ENCODE results near the gene ZNF71.

The ZNF71 gene

DNA sequence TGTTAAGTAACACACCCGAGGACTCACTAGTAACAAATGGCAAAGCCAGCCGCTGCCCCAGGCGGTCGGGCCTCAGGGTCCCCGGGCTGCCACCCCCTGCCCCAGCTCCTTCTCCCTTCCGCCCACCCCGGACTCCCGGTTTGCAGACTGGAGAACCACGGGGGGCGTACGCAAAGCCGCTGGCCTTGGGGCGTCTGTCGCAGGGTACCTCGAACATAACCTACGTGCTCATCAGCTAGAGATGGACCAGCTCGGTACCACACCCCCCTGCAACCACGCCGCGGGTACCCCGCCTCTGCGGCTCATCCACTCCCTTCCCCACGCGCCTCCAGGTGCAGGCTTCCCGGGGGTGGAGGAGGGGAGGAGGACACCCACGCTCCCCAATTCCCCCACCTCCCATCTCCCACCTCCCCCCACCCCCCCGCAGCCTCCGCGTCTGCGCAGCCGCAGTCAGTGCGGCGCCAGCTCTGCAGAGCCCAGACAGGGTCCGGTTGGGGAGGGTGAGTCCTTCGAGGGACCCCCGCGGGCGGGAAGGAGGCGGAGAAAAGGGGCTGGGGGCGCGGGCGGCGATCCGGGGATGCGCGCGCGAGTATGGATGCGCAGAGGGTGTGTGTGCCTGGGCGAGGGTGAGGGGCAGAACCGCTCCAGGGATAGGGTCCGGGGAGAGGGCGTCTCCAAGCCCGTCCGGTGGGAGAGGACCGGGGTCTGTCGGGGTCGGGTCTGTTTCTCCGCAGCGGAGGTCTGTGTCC is 47.8 kb downstream of the ZNF71 start, which contains the start of gene SMIM17:
Gene SMIM17 (plus strand): TSS at position 449 of the 749 bp plus-strand sequence. CDS start 2,509 bp downstream, outside the sequence.
- no peak for DNase-seq (ENCODE audit: low read depth)
- no peak for TF ChIP-seq CTCF (IDR thresholded peaks at IDR 0.05; ENCODE audit: insufficient read depth, low read depth, low read length, missing control alignments)
- no peak within 1 kb of the TSS for H3K4me3 ChIP-seq (ENCODE audit: low read depth, low read length)

DNA sequence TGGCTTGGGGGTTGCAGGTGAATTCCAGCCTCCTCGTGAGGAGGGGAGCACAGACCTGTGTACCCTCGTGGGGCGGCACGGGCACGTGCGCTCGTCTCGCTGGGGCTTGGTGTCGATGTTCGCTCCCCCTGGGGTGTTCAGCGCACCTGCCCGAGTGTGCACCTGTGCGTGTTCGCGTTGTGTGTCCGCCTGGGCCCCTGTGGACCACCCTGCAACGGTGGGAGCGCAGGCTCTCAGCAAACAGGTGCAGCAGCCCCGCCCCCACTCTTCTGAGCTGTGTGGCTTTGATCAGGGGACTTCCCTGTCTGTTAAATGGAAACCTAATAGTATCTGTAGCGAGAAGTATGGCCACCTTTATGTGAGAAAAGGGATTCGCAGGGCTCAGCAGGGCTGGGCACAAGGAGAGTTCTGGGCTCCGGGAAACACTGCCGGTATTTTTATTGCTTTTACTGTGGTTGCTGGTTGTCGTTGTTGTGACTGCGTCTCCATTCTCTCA is 48.4 kb downstream of the ZNF71 start:
- no peak for TF ChIP-seq CTCF (IDR thresholded peaks at IDR 0.05; ENCODE audit: insufficient read depth, low read depth, low read length, missing control alignments)
- DNase-seq (ENCODE audit: low read depth) = no peak
- H3K4me3 ChIP-seq (ENCODE audit: low read depth, low read length) = no peak overlapping the region

DNA sequence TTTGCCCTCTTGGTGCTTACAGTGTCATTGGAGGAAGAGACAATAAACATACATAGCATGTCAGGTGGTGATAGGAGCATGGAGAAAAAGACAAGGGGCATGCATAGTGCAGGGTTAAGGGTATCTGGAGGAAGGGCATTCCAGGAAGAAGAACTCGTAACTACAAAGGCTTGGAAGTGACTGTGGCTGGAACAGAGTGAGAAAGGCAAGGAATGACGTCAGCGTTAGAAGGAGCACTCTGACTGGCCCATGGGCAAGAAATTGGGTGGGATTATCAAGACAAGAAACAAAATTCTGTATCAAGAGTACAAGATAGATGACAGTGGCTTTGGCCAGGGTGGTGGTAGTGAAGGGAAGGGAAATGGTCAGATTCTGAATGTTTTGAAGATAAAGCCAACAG is 59.0 kb downstream of the ZNF71 start:
- no peak for TF ChIP-seq CTCF (IDR thresholded peaks at IDR 0.05; ENCODE audit: insufficient read depth, low read depth, low read length, missing control alignments)
- no peak overlapping the region for H3K4me3 ChIP-seq (ENCODE audit: low read depth, low read length)
- no peak for DNase-seq (ENCODE audit: low read depth)

- no peak for TF ChIP-seq CTCF (IDR thresholded peaks at IDR 0.05; ENCODE audit: insufficient read depth, low read depth, low read length, missing control alignments)
- no peak overlapping the region for H3K4me3 ChIP-seq (ENCODE audit: low read depth, low read length)
- DNase-seq (ENCODE audit: low read depth) = no peak
Measured at GRCh38 chr19:56660381-56661107, 65.4 kb downstream of the ZNF71 start.

- TF ChIP-seq CTCF (IDR thresholded peaks at IDR 0.05; ENCODE audit: insufficient read depth, low read depth, low read length, missing control alignments) = no peak
- no peak for DNase-seq (ENCODE audit: low read depth)
- no peak overlapping the region for H3K4me3 ChIP-seq (ENCODE audit: low read depth, low read length)
Measured at GRCh38 chr19:56661248-56661647, 66.1 kb downstream of the ZNF71 start.

DNA sequence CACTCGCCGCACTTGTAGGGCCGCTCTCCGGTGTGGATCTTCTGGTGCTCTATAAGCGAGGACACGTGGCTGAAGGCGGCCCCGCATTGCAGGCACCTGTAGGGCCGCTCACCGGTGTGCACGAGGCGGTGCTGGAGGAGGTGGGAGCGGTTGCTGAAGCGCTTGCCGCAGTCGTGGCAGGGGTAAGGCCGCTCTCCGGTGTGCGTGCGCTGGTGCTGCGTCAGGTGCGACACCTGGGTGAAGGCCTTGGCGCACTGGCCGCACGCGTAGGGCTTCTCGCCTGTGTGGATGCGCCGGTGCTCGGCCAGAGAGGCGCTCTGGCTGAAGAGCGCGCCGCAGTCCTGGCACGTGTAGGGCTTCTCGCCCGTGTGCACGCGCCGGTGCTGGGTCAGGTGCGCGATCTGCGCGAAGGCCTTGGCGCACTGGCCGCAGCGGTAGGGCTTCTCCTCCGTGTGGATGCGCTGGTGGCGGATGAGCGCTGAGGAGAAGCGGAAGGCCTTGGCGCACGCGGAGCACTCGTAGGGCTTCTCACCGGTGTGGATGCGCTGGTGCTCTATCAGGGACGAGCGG is 68.9 kb downstream of the ZNF71 start:
- no peak for DNase-seq (ENCODE audit: low read depth)
- no peak for TF ChIP-seq CTCF (IDR thresholded peaks at IDR 0.05; ENCODE audit: insufficient read depth, low read depth, low read length, missing control alignments)
- no peak overlapping the region for H3K4me3 ChIP-seq (ENCODE audit: low read depth, low read length)

Measured in GM12865 (cell line).